ENCODE measurements around the gene ABCA4.
"Not testable (repeated sequence)": the region's sequence is repeated elsewhere in the genome, so short reads cannot be mapped to it uniquely, and the experiment has no call there.

Gene ABCA4
- 0 reads per million in 2 experiments for total RNA-seq

DNA sequence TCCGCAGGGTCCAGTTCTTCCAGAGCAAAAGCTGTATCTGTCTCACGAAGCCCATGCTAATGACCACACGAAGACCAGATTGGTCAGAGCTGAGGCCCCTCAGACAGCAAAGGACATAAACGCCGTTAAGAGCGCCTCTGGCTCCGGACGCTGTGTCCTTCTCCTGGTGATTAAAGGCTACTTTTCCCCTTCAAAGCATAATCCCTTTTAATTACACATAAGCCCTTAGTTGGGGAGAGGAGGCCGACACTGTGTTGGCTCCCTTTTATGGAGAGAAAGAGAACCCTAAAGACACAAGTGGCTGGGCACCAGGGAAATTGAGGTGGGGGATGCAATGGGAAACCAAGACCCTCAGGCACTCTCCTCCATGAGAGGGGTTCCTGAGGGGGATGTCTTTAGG, at the start of gene ABCA4:
ABCA4 (minus strand) TSS at position 158 of the 400 bp plus-strand sequence; CDS start at position 55, 103 bp downstream.
- DNase-seq (ENCODE audit: low read depth): no peak

DNA sequence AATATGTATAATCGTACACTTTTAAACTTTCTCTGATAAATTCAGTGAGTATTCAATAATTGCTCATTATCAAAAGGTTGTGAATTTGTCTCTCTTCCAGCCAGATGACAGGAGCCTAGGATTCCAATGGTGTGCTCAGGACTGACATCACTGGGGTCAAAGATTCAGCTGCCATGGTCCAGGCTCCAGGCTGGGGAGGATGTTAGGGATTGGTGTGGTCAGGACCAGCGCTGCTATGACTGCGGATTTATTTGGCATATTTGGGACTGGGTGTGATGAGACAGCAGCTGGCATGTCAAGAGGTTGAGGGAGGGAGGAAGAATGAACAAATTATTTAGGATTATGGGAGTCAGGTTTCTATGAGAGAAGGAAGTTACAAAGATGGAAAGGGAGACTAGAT, 48.2 kb upstream of the ABCA4 start:
- DNase-seq (ENCODE audit: low read depth): no peak

DNA sequence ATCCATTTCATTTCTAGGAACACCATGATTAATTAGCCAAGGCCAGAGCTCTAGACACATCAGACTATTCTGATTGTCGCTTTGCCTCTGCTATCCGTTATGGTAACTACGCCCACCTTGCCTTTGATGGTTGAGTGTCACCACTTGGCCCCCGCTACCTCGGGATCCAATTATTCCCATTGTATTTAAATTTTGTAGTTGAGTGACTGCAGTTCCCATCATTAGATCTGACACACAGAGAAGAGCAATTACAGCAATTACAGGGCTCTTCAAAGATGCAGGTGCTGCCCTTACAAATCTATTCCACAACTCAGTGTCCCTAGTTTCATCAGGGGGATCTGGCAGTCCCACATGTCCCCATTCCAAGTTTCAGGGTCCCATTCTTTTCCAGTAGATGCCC, 44.9 kb upstream of the ABCA4 start:
- no peak for DNase-seq (ENCODE audit: low read depth)

DNA sequence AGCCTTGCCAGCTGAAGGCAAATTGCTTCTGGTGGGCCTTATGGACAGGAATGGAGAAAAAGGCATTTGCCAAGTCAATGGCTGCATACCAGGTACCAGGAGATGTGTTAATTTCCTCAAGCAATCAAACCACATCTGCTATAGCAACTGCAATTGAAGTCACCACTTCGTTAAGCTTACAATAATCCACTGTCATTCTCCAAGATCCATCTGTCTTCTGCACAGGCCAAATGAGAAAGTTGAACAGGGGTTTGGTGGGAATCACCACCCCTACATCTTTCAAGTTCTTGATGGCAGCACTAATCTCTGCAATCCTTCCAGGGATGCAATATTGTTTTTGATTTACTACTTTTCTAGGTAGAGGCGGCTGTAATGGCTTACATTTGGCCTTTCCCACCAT, 43.9 kb upstream of the ABCA4 start:
- not testable (repeated sequence) for DNase-seq (ENCODE audit: low read depth)

DNA sequence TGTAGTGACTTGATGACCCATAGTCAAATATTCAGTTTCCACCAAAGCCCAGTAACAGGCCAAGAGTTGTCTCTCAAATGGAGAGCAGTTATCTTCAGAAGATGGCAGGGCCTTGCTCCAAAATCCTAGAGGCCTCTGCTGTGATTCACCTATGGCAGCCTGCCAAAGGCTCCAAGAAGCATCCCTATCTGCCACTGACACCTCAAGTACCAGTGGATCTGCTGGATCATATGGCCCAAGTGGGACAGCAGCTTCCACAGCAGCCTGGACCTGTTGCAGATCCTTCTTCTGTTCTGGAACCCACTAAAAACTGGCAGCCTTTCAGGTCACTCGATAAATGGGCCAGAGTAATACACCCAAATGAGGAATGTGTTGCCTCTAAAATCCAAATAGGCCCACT, 43.2 kb upstream of the ABCA4 start:
- DNase-seq (ENCODE audit: low read depth): not testable (repeated sequence)

DNA sequence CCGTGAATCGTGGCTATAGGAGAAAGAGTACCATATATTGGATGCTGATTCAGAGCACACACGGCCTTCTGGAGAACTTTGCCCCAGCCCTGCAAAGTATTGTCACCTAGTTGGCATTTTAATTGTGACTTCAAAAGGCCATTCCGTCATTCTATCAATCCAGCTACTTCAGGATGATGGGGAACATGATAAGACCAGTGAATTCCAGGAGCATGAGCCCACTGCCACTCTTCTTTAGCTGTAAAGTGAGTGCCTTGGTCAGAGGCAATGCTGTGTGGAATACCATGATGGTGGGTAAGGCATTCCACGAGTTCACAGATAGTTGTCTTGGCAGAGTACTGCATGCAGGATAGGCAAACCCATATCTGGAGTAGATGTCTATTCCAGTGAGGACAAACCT, 42.3 kb upstream of the ABCA4 start:
- not testable (repeated sequence) for DNase-seq (ENCODE audit: low read depth)

DNA sequence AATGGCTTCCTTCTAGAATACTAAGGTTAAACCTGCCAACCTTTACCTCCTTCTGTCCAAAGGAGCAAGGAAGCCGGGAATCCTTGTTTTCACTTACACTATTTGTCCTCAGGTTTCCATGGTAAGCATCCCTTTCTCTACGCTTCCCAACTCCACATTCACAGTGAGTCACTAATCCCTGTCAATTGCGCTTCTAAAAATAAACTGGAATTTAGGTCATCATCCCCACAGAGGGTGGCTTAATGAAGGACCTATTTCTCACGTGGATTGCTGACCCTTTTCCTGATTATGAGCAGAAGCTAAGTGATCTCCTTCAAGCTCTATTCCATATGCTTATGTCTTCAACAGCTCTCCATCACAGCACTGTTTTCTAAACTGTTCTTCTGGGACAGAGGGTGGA, 39.9 kb upstream of the ABCA4 start:
- no peak for DNase-seq (ENCODE audit: low read depth)

DNA sequence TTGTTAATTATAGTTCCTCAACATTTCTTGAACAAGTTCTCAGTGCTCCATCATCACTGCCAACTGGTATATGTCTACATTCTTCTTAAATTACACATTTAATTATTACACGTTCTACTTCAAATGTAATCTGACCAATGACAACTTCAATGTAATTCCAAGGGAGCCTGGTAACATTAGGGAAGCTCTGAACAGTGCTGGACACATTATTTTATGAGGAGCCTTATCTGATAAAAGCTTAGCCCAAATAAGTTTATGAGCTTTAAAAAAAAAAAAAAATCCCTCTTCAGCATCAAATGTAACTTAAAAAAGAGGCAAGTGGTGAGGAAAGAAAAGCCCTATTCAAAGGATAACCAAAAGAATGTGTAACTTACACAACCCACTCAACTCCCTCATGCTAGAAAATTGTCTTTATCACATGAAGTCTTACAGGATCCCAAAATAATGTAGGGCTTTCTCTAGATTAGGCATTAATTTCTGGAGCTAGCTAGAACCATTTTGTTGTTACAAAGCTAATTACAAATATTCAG, 35.2 kb upstream of the ABCA4 start:
- no peak for DNase-seq (ENCODE audit: low read depth)

DNA sequence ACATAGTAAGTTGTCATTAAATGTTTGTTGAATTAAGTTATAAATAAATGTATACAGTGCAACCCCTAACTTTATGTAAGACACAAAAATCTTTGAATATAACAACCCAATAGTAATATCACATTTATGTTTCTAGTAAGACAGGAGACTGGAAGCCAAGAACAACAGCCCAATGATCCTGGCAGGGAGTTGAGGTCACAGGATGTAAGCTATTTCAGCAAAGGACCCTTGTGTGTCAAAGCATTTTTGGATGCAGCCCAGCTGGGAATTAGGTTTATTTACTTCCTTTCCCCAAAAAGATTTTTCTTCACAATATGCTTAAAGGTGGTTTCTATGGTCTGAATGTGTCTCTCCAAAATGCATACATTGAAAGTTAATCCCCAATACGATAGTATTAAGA, 34.0 kb upstream of the ABCA4 start:
- no peak for DNase-seq (ENCODE audit: low read depth)

DNA sequence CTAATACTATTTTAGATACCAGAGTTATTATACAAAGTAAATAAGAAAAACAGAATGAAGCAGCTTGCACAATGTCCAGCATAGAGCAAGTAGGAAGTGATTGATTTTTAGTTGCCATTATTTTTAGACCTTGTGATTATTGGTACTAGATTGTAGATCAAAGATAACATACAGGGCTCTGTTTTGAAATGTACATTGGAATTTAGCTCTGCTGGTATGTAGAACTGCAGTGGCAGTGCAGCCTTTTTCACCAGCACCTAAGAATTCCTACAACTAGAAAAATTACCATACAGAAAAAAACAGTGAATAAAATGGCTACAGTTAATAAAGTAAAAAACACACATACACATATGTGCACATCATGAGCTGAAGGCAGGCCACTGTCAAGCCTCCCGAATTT, 32.2 kb upstream of the ABCA4 start:
- DNase-seq (ENCODE audit: low read depth): no peak

DNA sequence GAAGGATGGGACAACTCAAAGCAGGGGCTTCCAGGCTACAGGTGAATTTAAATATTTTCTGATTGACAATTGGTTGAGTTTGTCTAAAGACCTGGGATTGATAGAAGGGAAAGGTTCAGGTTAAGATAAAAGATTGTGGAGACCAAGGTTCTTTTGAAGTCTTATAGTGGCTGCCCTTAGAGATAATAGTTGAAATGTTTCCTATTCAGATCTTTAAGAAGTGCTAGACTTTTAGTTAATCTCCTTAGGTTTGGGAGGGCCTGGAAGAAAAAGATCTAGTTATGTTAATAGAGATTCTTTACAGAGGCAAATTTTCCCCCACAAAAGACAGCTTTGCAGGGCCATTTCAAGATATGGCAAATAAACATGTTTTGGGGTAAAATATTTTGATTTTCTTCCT, 28.2 kb upstream of the ABCA4 start:
- not testable (repeated sequence) for DNase-seq (ENCODE audit: low read depth)

DNA sequence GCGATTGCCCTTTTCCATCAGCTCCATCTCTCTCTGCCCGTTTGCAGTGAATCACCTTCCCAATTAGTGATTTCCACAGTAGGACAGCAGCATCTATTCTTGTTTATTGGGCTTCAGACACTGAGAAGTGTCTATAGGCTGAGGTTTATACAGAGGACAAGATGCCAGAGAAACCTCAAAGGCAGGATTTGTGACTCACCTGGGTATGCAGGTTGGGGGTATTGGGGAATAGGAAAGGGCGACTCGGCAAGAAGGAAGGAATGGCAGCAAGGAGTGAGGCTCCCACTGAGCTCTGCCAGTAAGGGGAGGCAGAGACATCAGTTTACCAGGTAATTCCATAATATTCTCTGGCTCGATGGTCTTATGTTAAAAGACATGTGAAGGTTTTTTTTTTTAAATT, 25.3 kb upstream of the ABCA4 start:
- DNase-seq (ENCODE audit: low read depth): no peak

DNA sequence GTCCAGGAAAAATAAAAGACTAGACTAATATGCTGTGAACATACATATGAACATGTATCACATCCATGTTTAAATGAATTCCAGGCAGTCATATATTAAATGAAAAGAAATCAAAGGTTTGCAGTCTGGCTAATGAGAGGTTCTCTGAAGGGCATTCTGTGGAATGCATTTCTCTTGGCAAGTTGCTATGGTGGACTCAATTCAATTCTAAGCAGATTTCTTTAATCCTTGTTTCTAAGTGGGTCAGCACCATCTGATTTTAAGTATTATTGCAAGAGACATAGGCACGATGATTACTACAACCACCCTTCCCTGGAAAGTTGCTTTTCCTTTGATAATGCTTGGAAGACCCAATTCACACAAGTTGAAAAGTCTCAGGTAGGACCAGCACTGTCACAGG, 23.9 kb upstream of the ABCA4 start:
- no peak for DNase-seq (ENCODE audit: low read depth)

DNA sequence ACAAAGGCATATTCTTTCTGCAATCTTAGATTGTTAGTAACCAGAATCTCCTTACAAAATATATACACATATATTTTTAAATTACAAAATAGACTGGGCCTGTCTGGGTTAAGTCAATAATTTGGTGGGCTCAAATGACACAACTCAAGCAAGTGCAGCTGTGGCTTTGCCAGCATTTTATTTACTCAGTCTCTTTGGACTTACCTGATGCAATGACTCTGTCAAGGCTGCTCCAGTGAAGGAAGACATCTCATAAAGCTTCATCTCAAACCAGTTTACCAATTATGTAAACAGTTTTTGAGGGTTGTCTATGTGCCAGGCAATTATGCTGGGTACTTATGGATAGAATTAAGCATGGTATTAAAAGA, 22.8 kb upstream of the ABCA4 start:
- no peak for DNase-seq (ENCODE audit: low read depth)

DNA sequence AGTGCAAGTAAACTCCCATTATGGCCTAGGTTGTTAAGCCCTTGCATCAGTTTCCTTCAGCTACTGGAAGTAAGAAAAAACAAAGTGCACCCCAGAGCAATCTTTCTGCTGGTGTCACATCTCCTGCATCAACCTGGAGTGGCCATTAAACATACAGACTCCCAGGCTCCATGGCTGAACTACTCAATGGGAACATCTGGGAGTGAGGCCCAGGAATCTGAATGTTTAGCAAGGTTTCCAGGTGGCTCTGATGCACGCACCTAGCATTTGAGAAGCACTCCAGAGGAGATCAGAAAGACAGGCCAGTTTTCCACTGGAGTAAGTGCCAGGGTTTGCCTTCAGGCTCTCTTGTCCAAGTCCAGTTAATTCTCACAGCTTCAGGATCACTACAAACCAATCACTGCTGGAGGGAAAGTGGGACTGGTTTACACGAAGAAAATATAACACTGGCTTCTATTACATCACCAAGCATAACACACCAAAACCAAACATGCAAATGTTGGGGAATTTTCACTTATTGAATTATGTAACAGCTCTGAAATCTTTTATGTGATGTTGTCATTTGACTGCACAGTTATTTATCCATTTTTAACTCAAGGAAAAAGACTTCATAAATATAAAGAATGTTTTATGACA, 22.3 kb upstream of the ABCA4 start:
- no peak for DNase-seq (ENCODE audit: low read depth)

DNA sequence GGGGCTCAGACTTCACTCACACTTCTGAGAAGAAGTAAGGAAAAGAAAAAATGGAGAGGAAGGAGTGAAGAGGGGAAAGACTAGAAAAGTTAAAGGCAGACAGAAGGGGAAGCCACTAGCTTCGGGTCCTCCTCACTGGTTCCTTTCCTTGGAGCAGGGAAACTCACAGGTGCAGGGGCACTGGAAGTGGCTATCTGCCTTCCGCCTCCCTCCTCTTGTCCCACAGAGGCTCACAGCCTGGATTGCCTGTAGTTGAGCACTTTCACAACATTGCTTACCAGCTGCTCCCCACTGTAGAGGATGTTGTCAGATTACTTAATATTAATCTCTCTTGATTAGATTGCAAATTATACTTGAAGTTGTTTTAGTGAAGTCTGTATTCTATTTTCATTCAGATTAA, 21.6 kb upstream of the ABCA4 start:
- no peak for DNase-seq (ENCODE audit: low read depth)

DNA sequence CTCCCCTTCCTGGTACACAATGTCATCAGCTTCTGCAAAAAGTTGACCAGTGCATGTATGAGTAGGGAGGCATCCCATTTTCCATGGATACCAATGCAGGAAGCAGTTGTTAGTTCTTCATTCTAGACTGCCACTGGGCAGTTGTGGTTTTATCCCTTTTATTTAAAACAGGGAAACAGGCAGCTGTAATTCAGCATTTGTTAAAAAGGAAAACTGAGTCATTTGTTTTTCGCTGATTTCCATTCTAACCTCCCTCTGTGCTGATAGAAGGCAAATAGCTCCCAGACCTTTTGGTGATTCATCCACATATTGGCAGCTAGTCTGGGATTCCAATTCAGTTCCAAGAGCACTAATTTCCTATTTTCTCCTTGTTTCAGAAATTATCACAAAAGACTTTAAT, 21.1 kb upstream of the ABCA4 start:
- no peak for DNase-seq (ENCODE audit: low read depth)

DNA sequence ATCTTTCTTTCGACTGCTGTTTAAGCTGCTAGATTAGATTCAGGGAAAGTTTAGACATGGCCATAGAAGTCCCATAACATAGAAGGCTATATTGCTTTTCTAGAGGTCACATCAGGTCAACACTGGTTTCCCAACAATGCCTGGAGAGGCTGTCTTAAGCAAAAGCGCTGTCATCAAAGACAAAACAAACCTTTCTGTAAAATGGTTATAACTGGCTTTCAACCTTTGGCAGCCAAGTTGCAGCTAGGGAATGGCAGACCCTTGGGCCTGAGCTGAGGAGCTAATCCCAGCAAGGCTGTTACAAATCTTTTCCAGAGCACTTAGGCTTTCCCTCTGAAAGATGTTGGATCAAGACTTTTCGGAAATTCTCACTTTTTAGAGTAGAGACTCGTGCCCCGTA, 11.2 kb upstream of the ABCA4 start:
- no peak for DNase-seq (ENCODE audit: low read depth)

DNA sequence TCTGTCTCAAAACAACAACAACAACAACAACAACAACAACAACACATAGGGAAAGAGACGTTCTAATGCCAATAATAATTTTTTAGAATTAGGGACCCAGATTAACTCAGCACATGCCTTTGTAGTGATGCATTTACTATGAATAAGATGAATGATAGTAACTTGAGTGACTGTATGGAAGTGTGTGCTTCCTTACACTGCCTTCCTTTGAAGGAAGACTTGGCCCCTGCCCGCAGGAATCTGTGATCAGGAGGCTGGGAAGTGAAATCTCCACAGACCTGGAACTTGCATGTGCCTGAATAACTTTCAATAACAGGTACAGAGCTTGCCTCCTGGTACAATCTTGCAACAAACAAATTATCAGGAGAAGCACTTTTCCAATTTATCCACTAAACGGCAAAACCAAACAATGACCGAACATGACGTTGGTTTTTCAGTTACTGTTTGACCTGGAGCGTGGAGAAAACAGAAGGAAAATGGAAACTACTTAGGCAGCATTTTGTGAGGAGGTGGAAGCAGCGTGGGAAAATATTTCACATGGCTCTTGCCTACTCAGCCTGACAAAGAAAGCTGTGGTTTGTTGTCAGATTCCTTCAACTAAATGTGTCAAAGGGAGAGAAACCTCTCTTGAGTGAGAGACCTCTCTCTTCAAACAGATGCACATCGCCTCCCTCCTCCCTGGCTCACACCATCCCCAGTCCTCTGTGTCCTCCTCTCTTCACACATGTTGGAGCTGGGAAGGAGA, 10.1 kb upstream of the ABCA4 start:
- DNase-seq (ENCODE audit: low read depth): no peak

DNA sequence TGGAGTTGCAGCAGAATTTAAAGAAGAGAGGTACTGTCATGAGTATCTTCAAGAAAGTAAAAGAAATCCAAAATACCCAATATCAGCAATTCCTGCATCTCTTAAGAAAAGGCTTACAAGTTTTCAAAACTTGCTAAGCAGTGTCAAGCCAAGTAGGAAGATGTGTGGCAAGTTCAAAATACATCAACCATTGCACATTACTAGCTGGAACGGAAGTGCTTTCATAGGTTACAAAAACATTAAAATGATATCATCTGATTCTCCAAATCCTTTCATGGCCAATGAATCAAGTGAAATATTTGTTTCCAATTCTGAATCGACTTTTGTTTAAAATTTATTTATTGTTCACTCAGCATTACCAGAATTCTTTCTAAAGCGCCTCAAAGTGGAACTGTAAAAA, 5.7 kb upstream of the ABCA4 start:
- DNase-seq (ENCODE audit: low read depth): no peak

DNA sequence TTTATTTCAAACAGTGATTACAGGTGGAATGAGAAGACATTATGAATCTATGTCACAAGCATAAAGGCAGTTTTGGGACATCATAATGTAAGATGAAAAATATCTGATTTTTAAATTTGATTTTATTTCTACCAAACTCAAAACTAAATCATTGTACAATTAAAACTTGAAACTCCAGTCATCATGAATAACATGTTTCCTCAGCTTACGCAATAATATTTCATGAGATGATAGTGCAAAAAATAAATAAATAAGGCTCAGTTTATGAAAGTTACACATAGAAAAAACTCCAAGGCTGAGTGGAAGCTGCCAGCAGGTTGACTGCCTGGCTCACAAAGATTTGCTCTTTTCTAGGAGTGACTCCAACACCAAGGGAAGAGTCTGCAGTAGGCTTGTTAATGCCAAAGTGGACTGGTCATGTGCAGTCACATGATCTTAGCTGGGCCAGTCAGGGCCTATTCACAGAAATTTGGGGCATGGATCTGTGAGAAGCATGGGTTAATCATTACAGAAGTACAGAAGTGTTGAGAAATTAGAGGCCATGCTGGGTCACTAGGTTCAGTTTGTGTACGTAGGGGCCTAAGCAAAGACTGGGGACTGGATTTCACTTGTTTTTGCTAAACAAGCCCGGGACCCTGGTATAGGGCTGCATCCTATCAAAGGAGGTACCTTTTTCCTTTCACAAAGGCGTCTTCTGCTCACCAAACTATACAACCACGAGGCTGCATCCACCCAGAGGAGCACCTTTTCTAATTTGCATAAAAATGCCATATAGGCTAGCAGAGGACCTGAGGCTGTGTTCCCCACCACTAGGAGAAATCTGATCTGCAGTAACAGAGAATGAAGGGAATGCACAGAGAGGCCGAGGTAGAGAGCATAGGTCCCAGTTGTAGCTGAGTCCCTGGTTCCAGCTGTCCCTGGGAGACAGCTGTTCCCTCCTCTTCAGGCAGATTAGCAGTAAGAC, 4.9 kb upstream of the ABCA4 start:
- no peak for DNase-seq (ENCODE audit: low read depth)

DNA sequence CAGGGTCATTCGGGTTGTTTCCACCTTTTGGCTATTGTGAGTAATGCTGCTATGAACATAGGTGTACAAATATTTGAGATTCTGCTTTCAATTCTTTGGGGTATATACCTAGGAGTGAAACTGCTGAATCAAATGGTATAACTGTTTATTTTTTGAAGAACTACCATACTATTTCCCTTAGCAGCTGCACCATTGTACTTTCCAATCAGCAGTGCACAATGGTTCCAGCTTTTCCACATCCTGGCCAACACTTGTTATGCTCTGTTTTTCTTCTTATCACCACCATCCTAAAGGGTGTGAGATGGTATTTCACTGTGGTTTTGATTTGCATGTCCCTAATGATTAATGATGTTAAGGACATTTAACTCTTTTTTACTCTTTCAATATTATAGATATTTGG, 3.6 kb upstream of the ABCA4 start:
- DNase-seq (ENCODE audit: low read depth): no peak

Data from T follicular helper cell (primary cell).